SK-N-MC (cell line): Measurements from ENCODE around the gene ZNF74.
"Not testable (repeated sequence)": the region's sequence is repeated elsewhere in the genome, so short reads cannot be mapped to it uniquely, and the experiment has no call there.

ENCODE experiments used
- EZH2 ChIP-seq: fragments of 200-600 bp; sonication (generic); IDR thresholded peaks from one replicate; pipeline ENCODE4 v1.6.1; 2017; ENCODE audit warnings: antibody characterized with exemption
- FOXP2 ChIP-seq: optimal IDR thresholded peaks from 2 replicates; pipeline ENCODE3; 2011; ENCODE audit warnings: mild to moderate bottlenecking, moderate library complexity; ENCODE audit not compliant: insufficient read depth; ENCODE audit errors: extremely low read length, control extremely low read depth
- POLR2AphosphoS5 ChIP-seq: IDR thresholded peaks from 2 replicates; pipeline ENCODE4 v1.6.1; 2012; ENCODE audit warnings: mild to moderate bottlenecking, low read depth, low read length, borderline replicate concordance

- TF ChIP-seq POLR2AphosphoS5, EZH2, FOXP2: not testable (repeated sequence)
Measured at GRCh38 chr22:20376281-20376680, 17.7 kb upstream of the ZNF74 start.
